Brain pericyte (primary cell): ENCODE results near the gene AVPI1.
A peak's percentile ranks its signal among the peaks of the same experiment; 100 is the strongest.
"Not testable (repeated sequence)": the region's sequence is repeated elsewhere in the genome, so short reads cannot be mapped to it uniquely, and the experiment has no call there.

ENCODE experiments used
- DNase-seq: peaks from one replicate; pipeline ENCODE4 v3.0.0-alpha.2; 2012; ENCODE audit warnings: low read depth, low spot score

Gene AVPI1

DNA sequence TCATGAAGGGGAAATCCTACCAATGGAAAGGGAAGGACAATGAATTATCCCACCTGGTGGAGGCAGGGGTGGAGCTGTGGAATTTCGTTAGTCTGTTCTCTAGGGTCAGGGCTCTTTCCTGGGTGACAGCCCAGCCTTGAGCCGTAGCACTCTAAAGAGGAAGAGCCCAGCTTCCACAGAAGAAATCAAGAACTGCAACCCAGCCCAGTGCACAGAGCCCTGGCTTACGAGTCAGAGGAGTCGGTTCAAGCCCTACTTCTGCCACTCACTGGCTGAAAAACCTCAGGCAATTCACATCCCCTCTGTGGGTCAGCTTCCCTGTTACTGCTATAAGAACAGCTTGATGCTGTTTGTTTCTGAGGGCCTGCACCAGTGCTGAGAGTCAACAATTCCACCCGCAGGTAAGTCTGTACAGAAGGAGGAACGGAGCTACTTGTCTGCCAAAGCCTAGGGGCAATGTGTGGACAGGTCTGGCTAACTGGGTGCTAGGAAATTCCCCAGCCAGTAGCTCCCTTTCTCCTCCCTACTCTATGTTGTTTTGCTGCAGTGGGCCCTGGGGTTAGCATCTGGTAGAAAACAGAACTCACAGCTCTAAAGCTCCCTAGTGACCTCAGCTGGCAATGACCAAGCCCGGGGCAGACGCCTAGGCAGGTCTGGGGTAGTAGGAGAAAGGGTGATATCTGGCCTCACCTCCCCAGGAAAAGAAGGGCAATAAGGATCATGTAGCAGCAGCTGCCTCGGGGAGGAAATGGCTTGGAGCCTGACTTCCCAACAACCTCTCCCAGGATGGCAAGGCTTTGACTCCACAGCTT is 3.3 kb downstream of the AVPI1 start:
- DNase-seq: no peak

- DNase-seq: no peak
Observed at GRCh38 chr10:97682042-97682441, 5.0 kb downstream of the AVPI1 start.

GRCh38 chr10:97679594-97679993 is 7.4 kb downstream of the AVPI1 start:
- DNase-seq: no peak

DNA sequence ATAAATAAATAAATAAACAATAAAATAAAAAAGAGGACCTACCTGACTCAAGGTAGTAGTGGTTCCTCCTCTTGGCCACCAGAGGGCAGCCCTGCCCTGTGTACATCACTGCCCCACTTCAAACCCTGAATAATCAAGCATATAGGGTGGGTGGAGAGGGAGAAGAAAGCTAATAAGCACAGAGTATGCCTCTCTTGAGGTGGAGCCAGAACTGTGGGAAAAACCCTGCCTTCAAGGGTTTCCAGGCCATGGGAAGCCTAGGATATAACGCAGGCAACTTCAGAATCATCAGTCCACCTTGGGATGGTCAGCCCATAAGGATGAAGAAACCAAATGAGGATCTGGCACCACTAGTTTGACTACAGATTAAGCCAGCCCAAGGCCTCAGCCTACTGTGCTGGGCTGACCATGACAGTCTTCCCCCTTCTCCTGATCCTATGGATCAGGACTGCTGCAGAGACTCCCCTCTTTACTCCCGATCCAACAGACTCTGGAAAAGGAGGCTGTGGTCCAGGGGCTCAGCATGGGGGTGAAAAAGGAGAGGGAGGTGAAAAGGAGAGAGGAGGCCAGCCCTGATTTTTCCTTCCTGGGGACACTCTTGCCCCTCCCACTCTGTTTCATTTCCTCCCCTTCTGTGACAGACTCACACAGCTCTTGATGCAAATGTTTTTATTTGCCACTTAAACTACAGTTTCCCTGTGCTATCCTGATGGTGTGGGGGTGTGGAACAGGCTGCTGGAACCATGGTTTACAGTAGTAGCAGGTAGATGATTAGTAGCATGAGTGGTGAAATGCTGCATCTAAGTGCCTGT is 10.1 kb downstream of the AVPI1 start:
- DNase-seq: no peak

DNA sequence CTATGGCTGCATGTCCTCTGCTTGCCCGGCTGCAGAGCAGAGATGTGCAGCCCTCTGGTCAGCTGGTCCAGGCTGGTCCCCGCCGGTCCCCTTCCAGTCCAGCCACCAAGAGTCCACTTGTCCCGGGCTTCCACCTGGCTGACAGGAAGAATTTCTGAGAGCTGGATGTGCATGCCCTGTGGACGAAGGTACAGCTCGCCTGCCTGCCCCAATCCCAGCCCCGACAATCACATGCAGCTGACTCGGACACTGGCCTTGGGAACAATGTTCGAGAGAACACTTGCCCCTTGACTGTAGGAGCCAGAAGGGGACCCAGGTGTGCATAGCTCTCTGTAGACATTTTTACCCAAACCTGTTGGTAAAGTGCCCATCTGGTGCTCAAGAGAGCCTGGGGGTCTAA is 11.8 kb downstream of the AVPI1 start:
- DNase-seq: no peak

DNA sequence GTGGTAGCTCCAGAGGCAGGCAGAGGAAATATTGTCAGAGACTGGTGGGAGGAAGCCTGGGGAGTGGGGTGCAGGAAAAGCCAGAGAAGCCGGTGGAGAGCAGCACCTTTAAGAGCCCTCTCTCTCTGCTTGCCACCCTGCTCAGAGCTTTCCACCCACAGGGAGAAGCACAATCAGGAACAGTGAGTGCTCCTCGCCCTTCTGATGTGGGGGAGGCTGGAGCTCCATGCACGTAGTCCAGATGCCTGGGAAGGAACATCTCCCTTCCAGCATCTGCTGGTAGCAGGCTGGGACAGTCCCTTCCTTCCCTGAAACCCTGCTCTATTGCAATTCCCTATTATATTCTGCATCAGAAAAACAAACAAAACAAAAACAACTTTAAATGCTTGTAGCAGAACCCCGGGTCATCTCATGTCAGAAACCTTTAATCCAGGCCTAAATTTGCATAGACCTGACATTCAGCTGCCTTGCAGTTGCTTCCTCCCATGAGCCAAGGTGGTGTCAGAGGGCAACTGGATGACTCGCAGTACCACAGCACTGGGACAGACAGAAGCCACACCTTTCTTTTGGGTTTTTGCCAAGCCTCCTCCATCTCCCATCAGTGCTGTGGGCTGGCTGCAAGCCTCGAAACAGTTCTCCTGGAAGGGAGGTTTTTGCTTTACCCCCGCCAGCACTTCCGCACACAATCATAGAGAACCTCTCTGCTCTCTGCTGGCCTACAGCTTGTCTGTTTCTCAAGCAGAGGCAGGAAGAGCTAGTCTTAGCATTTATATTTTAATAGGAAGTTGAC is 13.1 kb downstream of the AVPI1 start:
- DNase-seq: no peak

DNA sequence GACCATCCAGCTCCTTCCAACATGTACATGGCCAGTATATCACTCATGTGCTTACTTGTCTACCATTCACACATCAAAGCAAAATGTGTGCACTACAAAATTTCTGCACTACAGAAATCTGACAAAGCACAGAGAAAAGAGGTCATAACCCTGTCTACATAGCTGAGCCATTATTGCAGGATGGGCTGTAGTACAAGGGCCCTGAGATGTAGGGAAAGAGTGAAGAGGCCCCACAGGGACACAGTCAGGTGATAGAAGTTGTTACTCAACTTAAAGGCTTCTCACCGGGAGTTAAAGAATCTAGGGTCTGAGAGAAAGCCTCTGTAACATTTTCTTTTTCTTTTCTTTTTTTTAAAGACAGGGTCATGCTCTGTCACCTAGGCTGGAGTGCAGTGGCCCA is 17.5 kb downstream of the AVPI1 start:
- no peak for DNase-seq

DNA sequence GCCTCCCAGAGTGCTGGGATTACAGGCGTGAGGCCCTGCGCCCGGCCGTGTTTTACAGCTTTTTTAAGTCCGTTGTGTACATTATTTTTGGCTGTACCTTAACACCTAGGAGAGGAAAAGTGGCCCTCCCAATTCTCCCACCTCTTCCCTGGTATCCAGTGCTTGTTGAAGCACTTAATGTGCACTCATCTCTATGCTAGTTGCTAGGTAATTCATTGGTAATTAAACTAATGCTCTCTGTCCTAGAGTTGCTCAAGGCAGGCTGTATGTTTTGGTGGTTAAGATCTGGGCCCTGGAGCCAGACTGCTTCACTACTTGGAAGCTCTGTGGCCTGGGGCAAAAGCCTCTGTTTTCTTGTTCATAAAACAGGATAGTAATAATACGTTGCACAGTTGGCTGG is 19.6 kb downstream of the AVPI1 start:
- DNase-seq: no peak

DNA sequence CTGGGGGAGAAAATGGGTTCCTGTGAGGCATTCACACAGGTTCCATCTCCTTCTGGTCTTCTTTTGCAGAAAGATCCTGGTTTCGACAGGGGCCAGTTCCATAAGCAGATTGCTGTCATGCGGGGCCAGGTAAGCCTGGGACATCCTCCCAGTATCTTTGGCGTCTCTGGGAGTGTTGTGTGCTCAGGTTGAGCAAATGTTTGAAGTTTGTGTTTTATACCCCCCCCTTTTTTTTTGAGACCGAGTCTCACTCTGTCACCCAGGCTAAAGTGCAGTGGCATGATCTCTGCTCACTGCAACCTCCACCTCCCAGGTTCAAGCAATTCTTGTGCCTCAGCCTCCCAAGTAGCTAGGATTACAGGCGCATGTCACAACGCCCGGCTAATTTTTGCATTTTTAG is 20.0 kb downstream of the AVPI1 start:
- no peak for DNase-seq

DNA sequence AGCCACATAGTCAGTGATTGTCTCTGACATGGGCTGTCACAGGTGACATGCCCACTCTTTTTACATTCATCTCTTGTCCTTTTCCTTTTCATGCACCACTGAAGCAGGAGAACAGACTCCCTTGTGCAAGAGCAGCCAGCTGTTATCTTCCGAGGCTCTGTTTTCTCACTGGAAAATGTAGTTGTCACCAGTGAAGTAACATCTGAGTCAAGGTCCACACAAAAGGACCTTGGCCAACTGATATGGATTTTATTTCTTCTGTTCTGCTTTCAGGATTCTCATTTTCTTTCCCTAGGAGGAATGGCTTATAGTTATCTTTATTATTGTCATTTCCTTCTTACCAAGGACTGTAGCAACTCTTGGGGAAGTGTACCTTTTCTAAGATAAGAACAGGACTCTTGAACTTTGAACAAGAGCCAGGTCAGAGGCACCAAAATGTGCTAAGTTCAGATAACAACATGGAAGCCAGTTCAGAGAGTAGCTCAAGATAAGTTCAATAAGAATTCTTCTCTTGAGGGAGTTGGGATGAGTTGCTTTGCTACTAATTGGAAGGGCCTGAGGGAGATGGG is 22.7 kb downstream of the AVPI1 start:
- no peak for DNase-seq

DNA sequence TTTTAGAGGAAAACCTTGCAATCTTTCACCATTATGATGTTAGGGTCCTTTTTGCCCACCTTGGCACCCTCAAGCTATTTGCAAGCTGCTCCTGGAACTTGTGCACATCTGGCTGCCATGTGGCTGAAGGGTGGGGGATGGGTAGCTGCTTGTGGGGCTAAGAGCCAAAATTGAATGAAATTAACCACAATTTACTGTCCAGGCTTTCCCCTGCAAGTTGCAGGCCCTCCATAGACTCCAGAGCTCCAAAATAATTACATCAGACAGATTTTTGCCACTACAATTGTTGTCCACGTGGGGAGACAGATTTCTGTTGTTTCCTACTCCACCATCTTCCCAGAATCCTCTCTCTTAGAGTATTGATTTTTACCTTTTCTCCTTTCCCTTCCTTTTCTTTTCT is 27.5 kb downstream of the AVPI1 start:
- DNase-seq: no peak

DNA sequence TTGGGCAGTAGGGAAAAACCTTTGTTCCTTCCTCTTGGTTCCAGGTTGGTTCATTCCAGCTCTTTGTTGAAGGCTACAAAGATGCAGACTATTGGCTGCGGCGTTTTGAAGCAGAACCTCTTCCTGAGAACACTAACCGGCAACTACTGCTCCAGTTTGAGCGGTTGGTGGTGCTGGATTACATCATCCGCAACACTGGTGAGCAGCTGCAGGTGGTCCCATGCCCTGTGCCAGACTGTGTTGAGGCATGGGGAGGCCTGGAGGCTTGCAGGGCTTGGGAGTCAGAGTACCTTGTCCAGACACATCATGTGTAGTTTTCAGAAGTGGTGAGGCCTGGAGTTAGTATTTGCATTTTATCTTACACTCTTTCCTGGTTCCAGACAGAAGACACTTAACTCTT is 30.3 kb downstream of the AVPI1 start:
- no peak for DNase-seq

- no peak for DNase-seq
Observed at GRCh38 chr10:97651773-97652172, 35.3 kb downstream of the AVPI1 start.

DNA sequence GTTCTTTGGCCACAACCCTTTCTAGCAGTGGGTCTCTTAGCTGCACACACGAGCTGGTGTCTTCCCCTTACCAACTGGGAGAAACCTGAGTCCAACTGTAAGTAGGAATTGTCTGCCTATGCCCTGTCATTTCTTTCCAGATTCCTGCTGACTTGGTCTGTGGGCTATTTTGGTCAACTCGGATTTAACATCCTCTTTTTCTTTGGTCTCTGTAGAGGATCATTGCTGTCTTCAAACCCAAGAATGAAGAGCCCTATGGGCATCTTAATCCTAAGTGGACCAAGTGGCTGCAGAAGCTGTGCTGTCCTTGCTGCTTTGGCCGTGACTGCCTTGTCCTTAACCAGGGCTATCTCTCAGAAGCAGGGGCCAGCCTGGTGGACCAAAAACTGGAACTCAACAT is 36.3 kb downstream of the AVPI1 start:
- no peak for DNase-seq

- not testable (repeated sequence) for DNase-seq
Observed at GRCh38 chr10:97649405-97649750, 37.7 kb downstream of the AVPI1 start.

DNA sequence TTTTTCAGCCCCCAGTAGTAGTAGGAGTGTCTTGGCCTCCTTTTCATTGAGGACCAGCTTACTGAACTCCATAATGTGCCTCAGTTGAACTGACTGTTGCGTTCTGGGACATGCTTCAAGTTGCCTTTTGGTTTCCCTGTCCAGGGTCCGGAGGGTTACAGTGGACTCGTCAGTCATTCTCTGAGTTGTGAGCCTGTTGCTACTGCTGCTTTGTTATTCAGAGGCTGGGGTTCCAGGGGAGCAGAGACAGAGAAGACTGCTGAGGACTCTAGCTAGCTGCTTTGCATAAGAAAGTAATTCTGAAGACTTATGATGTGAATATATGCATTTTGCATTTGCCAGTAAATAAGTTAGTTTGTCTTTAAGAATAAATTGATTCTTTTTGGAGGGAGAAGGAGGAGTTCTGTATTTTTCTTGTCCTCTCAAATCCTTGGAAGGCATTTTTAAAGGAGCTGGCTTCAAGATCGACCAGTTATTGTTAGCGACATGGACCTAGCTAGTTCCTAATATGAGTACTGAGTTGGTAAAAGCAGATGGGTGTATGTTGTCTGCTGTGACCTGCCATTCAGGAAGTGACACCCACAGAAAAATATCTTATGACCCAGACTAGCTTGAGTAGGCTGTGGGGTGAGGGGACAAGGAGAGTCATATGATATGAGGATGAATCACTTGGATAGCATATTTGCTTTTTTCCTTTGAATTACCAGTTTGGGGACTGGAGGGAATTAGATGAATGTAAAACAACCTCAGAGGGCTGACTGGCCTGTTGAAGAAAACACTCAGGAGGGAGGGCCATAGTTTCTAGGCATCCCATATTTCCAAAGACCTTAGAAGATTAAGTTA is 38.3 kb downstream of the AVPI1 start:
- DNase-seq: peak; percentile 46

DNA sequence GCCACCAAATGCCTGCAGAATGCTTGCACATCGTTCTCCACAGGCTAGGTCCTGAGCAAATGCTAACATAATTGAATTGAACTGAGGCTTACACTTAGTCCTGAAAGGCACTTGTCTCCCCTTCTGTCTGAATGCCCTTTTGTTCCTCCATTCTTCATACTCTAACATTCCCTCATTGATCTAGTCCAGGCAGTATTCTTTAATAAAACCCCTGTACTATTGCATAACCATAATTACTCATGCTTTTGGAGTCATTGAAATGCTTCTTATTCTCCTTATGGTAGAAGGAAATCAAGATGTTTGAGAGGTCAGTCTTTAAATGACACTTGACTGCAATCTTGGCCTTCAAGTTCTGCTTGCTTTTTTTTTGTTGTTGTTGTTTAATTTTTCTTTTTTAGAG is 39.5 kb downstream of the AVPI1 start:
- no peak for DNase-seq

GRCh38 chr10:97644936-97645335 is 42.1 kb downstream of the AVPI1 start:
- DNase-seq: no peak

DNA sequence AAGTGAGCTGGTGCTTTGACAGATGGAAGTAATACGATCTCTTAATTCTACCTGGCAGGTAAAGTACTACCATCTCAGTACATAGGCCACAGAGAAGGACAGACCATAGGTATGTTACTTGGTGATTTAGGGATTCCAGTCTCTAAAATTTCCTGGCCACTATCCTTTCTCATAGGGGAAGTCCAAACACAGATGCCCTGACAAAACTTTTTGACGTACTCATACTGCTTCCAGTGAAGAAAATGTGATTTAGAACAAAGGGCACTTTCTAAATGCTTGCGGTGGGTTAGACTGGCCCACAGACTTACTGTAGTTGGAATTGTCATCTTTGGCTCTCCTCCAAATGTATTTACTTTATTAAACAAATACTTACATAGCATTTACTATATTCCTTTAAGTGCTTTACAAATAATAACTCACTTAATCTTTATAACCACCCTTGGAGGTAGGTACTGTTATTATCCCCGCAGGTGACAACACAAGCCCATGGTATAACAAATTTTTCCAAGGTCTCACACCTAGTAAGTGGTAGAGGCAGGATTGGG is 43.5 kb downstream of the AVPI1 start:
- no peak for DNase-seq

DNA sequence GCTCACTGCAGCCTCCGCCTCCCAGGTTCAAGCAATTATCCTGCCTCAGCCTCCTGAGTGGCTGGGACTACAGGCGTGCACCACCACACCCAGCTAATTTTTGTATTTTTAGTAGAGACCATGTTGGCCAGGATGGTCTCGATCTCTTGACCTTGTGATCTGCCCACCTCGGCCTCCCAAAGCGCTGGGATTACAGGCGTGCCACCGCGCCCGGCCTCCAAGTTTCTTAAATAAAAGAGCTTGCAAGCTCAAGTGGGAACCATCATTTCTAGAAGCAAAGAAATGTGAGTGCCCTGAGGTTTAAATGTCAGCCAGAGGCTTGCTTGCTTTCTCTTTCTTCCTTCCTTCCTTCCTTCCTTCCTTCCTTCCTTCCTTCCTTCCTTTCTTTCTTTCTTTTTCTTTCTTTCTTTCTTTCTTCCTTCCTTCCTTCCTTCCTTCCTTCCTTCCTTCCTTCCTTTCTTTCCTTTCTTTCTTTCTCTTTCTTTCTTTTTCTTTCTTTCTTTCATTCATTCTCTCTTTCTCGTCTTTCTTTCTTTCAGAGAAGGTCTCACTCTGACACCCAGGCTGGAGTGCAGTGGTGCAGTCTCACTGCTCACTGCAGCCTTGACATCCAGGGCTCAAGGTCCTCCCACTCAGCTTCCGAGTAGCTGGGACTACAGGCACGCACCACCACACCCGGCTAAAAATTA is 44.4 kb downstream of the AVPI1 start:
- DNase-seq: not testable (repeated sequence)
